NB4 (cell line): ENCODE measurements around the gene WFIKKN1.

Source experiments
- MYC ChIP-seq: IDR thresholded peaks from 2 replicates; pipeline ENCODE4 v1.6.1; 2011; ENCODE audit warnings: low read depth, low read length
- POLR2A ChIP-seq: IDR thresholded peaks from 2 replicates; pipeline ENCODE4 v1.6.1; 2011; ENCODE audit warnings: mild to moderate bottlenecking; ENCODE audit not compliant: insufficient read length; ENCODE audit errors: extremely low read depth
- TF ChIP-seq, protein P1 (sequence below): IDR thresholded peaks from one replicate; pipeline ENCODE4 v1.5.1; 2012; ENCODE audit warnings: low read depth, low read length

DNA sequence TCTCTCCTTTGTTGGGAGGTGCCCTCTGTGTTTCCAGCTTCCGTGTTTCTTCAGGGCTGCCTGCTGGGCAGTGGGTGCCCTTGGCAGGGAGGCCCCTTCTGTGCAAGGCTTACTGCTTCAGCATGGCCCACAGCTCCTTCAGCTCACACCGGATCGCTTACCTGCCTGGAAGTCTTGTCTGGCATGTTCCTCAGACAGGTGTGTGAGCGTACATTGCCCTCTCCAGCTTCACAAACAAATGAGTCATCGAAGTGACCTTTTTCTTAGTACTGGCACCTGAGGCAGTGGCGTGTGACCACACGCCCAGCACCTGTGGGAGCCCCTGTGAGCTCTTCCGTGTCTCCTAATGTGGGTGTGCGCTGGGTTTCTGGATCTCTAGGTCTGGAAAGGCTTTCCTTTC, 37.4 kb upstream of the WFIKKN1 start:
- TF ChIP-seq, protein P1, sequence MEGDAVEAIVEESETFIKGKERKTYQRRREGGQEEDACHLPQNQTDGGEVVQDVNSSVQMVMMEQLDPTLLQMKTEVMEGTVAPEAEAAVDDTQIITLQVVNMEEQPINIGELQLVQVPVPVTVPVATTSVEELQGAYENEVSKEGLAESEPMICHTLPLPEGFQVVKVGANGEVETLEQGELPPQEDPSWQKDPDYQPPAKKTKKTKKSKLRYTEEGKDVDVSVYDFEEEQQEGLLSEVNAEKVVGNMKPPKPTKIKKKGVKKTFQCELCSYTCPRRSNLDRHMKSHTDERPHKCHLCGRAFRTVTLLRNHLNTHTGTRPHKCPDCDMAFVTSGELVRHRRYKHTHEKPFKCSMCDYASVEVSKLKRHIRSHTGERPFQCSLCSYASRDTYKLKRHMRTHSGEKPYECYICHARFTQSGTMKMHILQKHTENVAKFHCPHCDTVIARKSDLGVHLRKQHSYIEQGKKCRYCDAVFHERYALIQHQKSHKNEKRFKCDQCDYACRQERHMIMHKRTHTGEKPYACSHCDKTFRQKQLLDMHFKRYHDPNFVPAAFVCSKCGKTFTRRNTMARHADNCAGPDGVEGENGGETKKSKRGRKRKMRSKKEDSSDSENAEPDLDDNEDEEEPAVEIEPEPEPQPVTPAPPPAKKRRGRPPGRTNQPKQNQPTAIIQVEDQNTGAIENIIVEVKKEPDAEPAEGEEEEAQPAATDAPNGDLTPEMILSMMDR = no peak
- no peak for TF ChIP-seq MYC
- TF ChIP-seq POLR2A = no peak
